Naive thymus-derived CD4-positive, alpha-beta T cell (primary cell): ENCODE measurements around the gene CDK15. TPM values are rescaled to one million over a fixed set of nuclear protein-coding genes. Genes with fewer than 3 reads are reported as not detected.

ENCODE experiments used
- ATAC-seq: fragments of 150-1000 bp; cut with Tn5 transposase; 2 replicates; pipeline ENCODE4 v1.10.0; 2021; ENCODE audit warnings: mild to moderate bottlenecking, moderate library complexity
- CTCF ChIA-PET: fragments of 350-600 bp; sonication (Branson Sonifier 250); formaldehyde crosslinking; loops from one replicate; lab custom pipeline; 2021; ENCODE audit warnings: antibody characterized with exemption; lab: Charles Lee
- POLR2A ChIA-PET: fragments of 350-600 bp; sonication (Branson Sonifier 250); formaldehyde crosslinking; loops from one replicate; lab custom pipeline; 2021; ENCODE audit warnings: antibody characterized with exemption, inconsistent platforms; lab: Charles Lee
- DNase-seq, 9 donors: peaks; one replicate each; pipeline versions ENCODE4 v3.0.0 to v3.0.0-alpha.2; 2020 to 2022; ENCODE audit warnings: mixed read lengths in 1 of 9
- H3K27ac ChIP-seq: one replicate; pipeline ENCODE4 v1.7.0; 2013; ENCODE audit warnings: mild to moderate bottlenecking, low read depth, low read length, moderate library complexity
- H3K27me3 ChIP-seq, 2 donors: one replicate each; pipeline ENCODE4 v1.7.0; 2013; ENCODE audit warnings: low read length in 2 of 2, mild to moderate bottlenecking in 2 of 2, moderate library complexity in 2 of 2; ENCODE audit not compliant: control insufficient read depth in 2 of 2, insufficient read depth in 2 of 2
- H3K36me3 ChIP-seq, 3 experiments: 1 replicate in 2 of 3; 2 replicates in 1 of 3; pipeline ENCODE4 v1.7.0; 2013; ENCODE audit warnings: low read length in 3 of 3, mild to moderate bottlenecking in 3 of 3, moderate library complexity in 1 of 3; ENCODE audit not compliant: insufficient read depth in 3 of 3, control insufficient read depth in 2 of 3
- H3K4me1 ChIP-seq, 2 donors: one replicate each; pipeline ENCODE4 v1.7.0; 2013; ENCODE audit warnings: low read length in 2 of 2, mild to moderate bottlenecking in 2 of 2, moderate library complexity in 1 of 2; ENCODE audit not compliant: control insufficient read depth in 2 of 2, insufficient read depth in 2 of 2
- H3K4me3 ChIP-seq: 2 replicates; pipeline ENCODE4 v1.7.0; 2013; ENCODE audit warnings: mild to moderate bottlenecking, low read length
- H3K9me3 ChIP-seq, 3 experiments: 1 replicate in 2 of 3; 2 replicates in 1 of 3; pipeline ENCODE4 v1.7.0; 2013; ENCODE audit warnings: low read length in 3 of 3; ENCODE audit not compliant: control insufficient read depth in 2 of 3
- H3K27ac Mint-ChIP-seq, 9 donors: one replicate each; pipeline ENCODE4 v1.8.0; 2020 to 2022; ENCODE audit warnings: mixed read lengths in 9 of 9, mild to moderate bottlenecking in 8 of 9, moderate library complexity in 5 of 9, inconsistent platforms in 2 of 9
- H3K27me3 Mint-ChIP-seq, 5 donors: one replicate each; pipeline ENCODE4 v1.8.0; 2021 to 2022; ENCODE audit warnings: mixed read lengths in 5 of 5, mild to moderate bottlenecking in 1 of 5
- H3K36me3 Mint-ChIP-seq, 5 donors: one replicate each; pipeline ENCODE4 v1.8.0; 2020 to 2022; ENCODE audit warnings: mixed read lengths in 5 of 5, mild to moderate bottlenecking in 3 of 5, inconsistent platforms in 1 of 5
- H3K4me1 Mint-ChIP-seq, 7 donors: one replicate each; pipeline ENCODE4 v1.8.0; 2020 to 2022; ENCODE audit warnings: mixed read lengths in 7 of 7, mild to moderate bottlenecking in 3 of 7, inconsistent platforms in 1 of 7
- H3K4me3 Mint-ChIP-seq, 10 donors: one replicate each; pipeline ENCODE4 v1.8.0; 2020 to 2022; ENCODE audit warnings: mild to moderate bottlenecking in 10 of 10, mixed read lengths in 10 of 10, moderate library complexity in 6 of 10, inconsistent platforms in 2 of 10
- H3K9me3 Mint-ChIP-seq, 11 donors: one replicate each; pipeline ENCODE4 v1.8.0; 2020 to 2022; ENCODE audit warnings: mixed read lengths in 11 of 11, mild to moderate bottlenecking in 4 of 11, inconsistent platforms in 1 of 11, moderate library complexity in 1 of 11
- intact Hi-C, 2 donors: fragments of 100-400 bp; cut with micrococcal nuclease; formaldehyde crosslinking; loops; one replicate each; pipeline ENCODE4 v1.15.1; 2023
- polyA plus RNA-seq, 2 donors: library from polyadenylated mRNA; unstranded; fragments of 300-500 nt; fragmentation: Illumina TruSeq; gene quantifications; one replicate each; pipeline ENCODE4 v1.2.3, GENCODE V29; 2021
- total RNA-seq, 6 experiments: library from RNA in 5 of 6; stranded (reverse) in 5 of 6; gene quantifications; 1 replicate in 5 of 6; 2 replicates in 1 of 6; pipeline ENCODE4 v1.2.3 and lab custom pipeline; 2021 to 2026

Gene CDK15
- total and polyA plus RNA-seq, 7 experiments from 2014 or later = not detected

DNA sequence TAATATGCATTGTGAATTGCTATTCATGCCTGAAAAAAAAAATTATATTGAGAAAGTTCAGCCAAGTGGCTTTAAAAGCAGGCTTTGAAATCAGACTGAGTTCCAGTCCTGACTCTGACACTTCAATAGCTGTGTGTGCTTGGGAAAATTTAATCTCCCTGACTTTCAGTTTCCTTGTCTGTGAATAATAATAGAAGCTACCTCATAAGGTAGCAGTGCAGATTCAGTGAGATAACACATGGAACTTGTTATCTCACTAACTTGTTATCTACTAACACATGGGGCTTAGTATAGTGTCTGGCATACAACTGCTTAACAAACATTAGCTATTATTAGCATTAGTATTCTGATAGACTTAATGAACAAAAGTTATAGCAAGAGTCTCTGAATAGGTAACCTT lies 40.5 kb upstream of the CDK15 start:
- H3K36me3 ChIP-seq = peaks cover 0 to 11% (median 0%) of the 10 kb centered on the region in 3 experiments
- no peaks in the 10 kb centered on the region for H3K9me3 ChIP-seq
- Mint-ChIP-seq H3K27me3 (no peaks in the 10 kb centered on the region), H3K4me1 (no peaks in the 10 kb centered on the region), H3K36me3 (peaks cover 3 to 29% (median 16%) of the 10 kb centered on the region in 5 donors), H3K9me3 (no peaks in the 10 kb centered on the region), H3K4me3 (no peak overlapping the region), H3K27ac (no peak overlapping the region)
- no peak for DNase-seq
- H3K27ac ChIP-seq = no peak overlapping the region
- no peaks in the 10 kb centered on the region for H3K27me3 ChIP-seq
- ChIA-PET POLR2A (interaction anchor here (2.0 kb wide), 1 partner anchor 15 kb away, joined by 6 read pairs; the partner anchor contains the start of gene ALS2), CTCF (no interaction called here)
- ATAC-seq = no peak
- no peak overlapping the region for H3K4me3 ChIP-seq
- intact Hi-C loops = loop anchor here in 1 of 2 donors (5.0 kb wide), 1 partner anchor 42 kb away; the partner anchor contains the start of gene CDK15
- no peaks in the 10 kb centered on the region for H3K4me1 ChIP-seq

DNA sequence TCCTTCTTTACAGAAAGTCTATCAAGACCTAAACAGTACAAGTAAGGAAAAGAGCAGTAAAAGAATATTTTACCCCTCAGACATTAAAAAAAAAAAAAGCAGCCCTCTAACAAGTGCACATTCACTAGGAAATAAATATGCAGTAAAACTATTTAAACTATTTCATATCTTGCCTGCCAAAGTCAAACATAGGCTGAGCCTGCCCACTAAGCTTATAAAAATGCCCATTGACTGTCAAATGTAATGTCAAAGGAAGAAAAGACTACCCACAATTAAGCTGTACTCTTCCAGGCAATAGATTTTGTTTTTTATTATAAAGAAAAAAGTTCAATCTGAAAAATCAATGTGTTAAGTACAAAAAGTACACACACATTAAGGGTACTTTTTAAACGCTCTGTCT lies 37.4 kb upstream of the CDK15 start:
- no peak overlapping the region for H3K27ac ChIP-seq
- no peak overlapping the region for H3K27ac Mint-ChIP-seq
- peaks cover 0 to 9% (median 0%) of the 10 kb centered on the region in 7 donors for H3K4me1 Mint-ChIP-seq
- DNase-seq = no peak
- H3K9me3 ChIP-seq = no peaks in the 10 kb centered on the region
- H3K9me3 Mint-ChIP-seq = no peaks in the 10 kb centered on the region
- peaks cover 0 to 3% (median 0%) of the 10 kb centered on the region in 3 experiments for H3K36me3 ChIP-seq
- no peak overlapping the region for H3K4me3 ChIP-seq
- no peak for ATAC-seq
- no peaks in the 10 kb centered on the region for H3K27me3 ChIP-seq
- ChIA-PET POLR2A (interaction anchor here (0.6 to 0.7 kb wide), 3 partner anchors 86 to 1737 kb away, joined by 3 read pairs; no protein-coding TSS in a partner anchor), CTCF (interaction anchor here (0.6 kb wide), 1 partner anchor 92 kb away, joined by 3 read pairs; no protein-coding TSS in a partner anchor)
- intact Hi-C loops = loop anchor here in 1 of 2 donors (5.0 kb wide), 1 partner anchor 38 kb away; the partner anchor contains the start of gene CDK15
- H3K4me1 ChIP-seq = no peaks in the 10 kb centered on the region
- peaks cover 3 to 34% (median 12%) of the 10 kb centered on the region in 5 donors for H3K36me3 Mint-ChIP-seq
- peaks cover 0 to 2% (median 0%) of the 10 kb centered on the region in 5 donors for H3K27me3 Mint-ChIP-seq
- H3K4me3 Mint-ChIP-seq = no peak overlapping the region

DNA sequence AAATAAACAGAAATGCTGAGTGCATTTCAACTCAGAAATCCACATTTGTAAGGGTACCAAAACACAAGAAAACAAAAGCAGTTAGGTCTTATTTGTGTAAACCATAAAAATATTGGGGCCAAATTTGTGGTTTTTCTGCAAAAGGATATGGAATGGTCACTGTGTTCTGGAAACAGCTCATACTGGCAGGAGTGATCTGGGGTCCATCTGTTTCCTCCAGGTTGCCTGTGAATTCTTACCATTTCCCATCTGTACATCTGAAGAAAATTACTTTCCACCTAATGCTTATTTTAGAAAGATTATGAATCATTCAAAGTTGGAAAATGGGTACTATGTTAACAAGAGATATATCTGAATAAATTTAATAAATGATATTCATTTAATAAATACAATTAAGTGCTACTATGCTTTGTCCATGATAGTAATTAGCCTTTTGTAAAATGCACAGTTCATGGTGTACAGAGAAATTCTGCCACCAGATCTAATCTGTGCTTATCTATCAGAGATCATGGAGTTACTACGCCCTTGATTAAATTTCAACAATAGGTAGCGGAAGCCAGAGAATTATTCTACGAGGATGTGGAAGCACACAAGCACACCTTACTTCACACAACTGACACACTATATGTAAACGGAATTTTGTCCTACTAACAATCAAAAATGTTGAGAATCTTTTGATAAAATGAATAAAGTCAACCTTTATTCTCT lies 36.5 kb upstream of the CDK15 start:
- H3K4me3 Mint-ChIP-seq = no peak overlapping the region
- Histone ChIP-seq H3K27ac (no peak overlapping the region), H3K27me3 (no peaks in the 10 kb centered on the region), H3K36me3 (peaks cover 0 to 3% (median 0%) of the 10 kb centered on the region in 3 experiments), H3K4me3 (no peak overlapping the region), H3K9me3 (no peaks in the 10 kb centered on the region), H3K4me1 (no peaks in the 10 kb centered on the region)
- DNase-seq (no peak), ATAC-seq (no peak)
- H3K27me3 Mint-ChIP-seq = peaks cover 0 to 2% (median 0%) of the 10 kb centered on the region in 5 donors
- H3K9me3 Mint-ChIP-seq = no peaks in the 10 kb centered on the region
- ChIA-PET POLR2A (no interaction called here), CTCF (interaction anchor here (0.6 kb wide), 1 partner anchor 91 kb away, joined by 3 read pairs; no protein-coding TSS in a partner anchor)
- intact Hi-C loops = loop anchor here in 1 of 2 donors (5.0 kb wide), 1 partner anchor 37 kb away; the partner anchor contains the start of gene CDK15
- no peak overlapping the region for H3K27ac Mint-ChIP-seq
- peaks cover 0 to 9% (median 0%) of the 10 kb centered on the region in 7 donors for H3K4me1 Mint-ChIP-seq
- H3K36me3 Mint-ChIP-seq = peaks cover 3 to 34% (median 12%) of the 10 kb centered on the region in 5 donors

DNA sequence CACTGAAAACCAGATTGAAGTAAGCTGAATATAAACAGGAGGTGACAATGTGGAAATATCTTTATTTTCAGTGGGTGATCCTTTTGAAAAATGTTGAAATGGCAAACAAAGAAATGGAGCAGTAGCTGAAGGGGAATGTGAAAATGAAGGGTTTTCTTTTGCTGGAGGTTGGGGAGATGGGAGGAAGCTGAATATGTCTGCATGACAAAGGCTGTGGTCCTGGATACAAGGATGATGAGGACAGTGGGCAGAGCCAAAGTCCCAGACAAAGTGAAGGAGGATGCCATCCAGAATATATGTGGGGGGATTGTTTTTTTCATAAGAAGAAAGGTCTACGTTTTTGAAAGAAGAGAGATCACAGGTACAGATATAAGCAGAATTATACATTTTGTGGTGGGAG lies 32.3 kb upstream of the CDK15 start:
- Histone ChIP-seq H3K27me3 (no peaks in the 10 kb centered on the region), H3K9me3 (no peaks in the 10 kb centered on the region), H3K27ac (no peak overlapping the region), H3K4me1 (no peaks in the 10 kb centered on the region), H3K4me3 (no peak overlapping the region), H3K36me3 (no peaks in the 10 kb centered on the region)
- ChIA-PET POLR2A (no interaction called here), CTCF (no interaction called here)
- Mint-ChIP-seq H3K9me3 (no peaks in the 10 kb centered on the region), H3K4me3 (no peak overlapping the region), H3K36me3 (peaks cover 0 to 15% (median 8%) of the 10 kb centered on the region in 5 donors), H3K4me1 (peaks cover 0 to 18% (median 9%) of the 10 kb centered on the region in 7 donors), H3K27ac (no peak overlapping the region), H3K27me3 (peaks cover 0 to 2% (median 0%) of the 10 kb centered on the region in 5 donors)
- intact Hi-C loops = no loop called here
- DNase-seq (no peak), ATAC-seq (no peak)

DNA sequence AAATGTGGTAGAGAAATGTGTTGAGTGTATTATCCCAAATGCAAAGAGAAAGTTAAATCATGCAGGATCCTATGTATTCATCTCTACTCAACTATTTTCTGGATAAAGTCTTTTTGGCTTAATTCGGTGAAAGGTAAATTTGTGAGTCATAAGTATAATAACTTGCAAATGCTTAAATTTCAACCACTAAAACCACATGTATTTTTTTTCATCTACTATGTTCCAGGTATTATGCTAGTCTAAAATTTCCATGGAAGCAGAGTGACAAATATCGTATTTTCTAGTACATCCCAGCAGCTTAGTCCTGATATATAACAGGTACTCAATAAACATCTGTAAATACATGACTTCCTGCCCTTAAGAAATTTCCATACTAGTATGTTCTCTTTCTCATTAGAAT lies 31.8 kb upstream of the CDK15 start:
- intact Hi-C loops = no loop called here
- Histone ChIP-seq H3K27me3 (no peaks in the 10 kb centered on the region), H3K27ac (no peak overlapping the region), H3K36me3 (no peaks in the 10 kb centered on the region), H3K4me3 (no peak overlapping the region), H3K4me1 (no peaks in the 10 kb centered on the region), H3K9me3 (no peaks in the 10 kb centered on the region)
- no peak for DNase-seq
- CTCF ChIA-PET = no interaction called here
- peaks cover 0 to 14% (median 8%) of the 10 kb centered on the region in 5 donors for H3K36me3 Mint-ChIP-seq
- H3K27ac Mint-ChIP-seq = no peak overlapping the region
- H3K4me3 Mint-ChIP-seq = no peak overlapping the region
- ATAC-seq = no peak
- peaks cover 0 to 20% (median 9%) of the 10 kb centered on the region in 7 donors for H3K4me1 Mint-ChIP-seq
- H3K27me3 Mint-ChIP-seq = peaks cover 0 to 2% (median 0%) of the 10 kb centered on the region in 5 donors
- POLR2A ChIA-PET = no interaction called here
- H3K9me3 Mint-ChIP-seq = no peaks in the 10 kb centered on the region

DNA sequence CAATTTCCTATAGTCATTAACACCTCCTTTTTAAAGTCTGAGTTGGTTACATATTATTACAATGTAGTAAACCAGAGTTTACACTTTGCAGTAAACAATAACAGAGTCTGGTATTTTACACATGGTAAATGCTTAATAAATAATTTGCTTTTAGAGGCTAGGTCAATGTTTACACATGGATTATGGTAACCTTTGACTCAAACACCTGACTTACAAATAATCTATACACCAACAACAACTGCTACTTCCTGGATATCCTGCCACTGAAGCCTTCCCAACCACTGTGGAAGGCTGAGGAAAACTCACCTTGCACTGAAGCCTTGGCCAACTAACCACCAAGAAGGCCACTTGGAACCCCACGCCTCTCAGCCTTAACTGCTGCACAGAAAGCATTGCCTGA lies 31.0 kb upstream of the CDK15 start:
- Histone ChIP-seq H3K4me3 (no peak overlapping the region), H3K36me3 (no peaks in the 10 kb centered on the region), H3K9me3 (no peaks in the 10 kb centered on the region), H3K27ac (no peak overlapping the region), H3K27me3 (no peaks in the 10 kb centered on the region), H3K4me1 (peaks cover 6 to 7% of the 10 kb centered on the region in 2 donors)
- no peak overlapping the region for H3K27ac Mint-ChIP-seq
- H3K4me3 Mint-ChIP-seq = no peak overlapping the region
- intact Hi-C loops = no loop called here
- DNase-seq (no peak), ATAC-seq (no peak)
- H3K9me3 Mint-ChIP-seq = no peaks in the 10 kb centered on the region
- peaks cover 0 to 14% (median 8%) of the 10 kb centered on the region in 5 donors for H3K36me3 Mint-ChIP-seq
- ChIA-PET CTCF (no interaction called here), POLR2A (no interaction called here)
- H3K4me1 Mint-ChIP-seq = peaks cover 0 to 28% (median 15%) of the 10 kb centered on the region in 7 donors
- peaks cover 0 to 2% (median 0%) of the 10 kb centered on the region in 5 donors for H3K27me3 Mint-ChIP-seq
